ENCODE results near the gene CYP8B1. TPM values are rescaled to one million over a fixed set of nuclear protein-coding genes. Genes with fewer than 3 reads are reported as not detected.

The CYP8B1 gene
- total and polyA plus RNA-seq, 2 experiments from 2014 or later = not detected

- TF ChIP-seq ZNF462 (CRISPR knock-in tag; IDR thresholded peaks at IDR 0.05) (no peak), POLR2AphosphoS5 (IDR thresholded peaks at IDR 0.05; ENCODE audit: low read depth) (no peak)
Observed at GRCh38 chr3:42874749-42875148, 930 bp downstream of the CYP8B1 start (continued).

- Histone ChIP-seq H3K4me3 (no peak overlapping the region), H3K9me2 (ENCODE audit: insufficient read depth) (0 out of 2 replicates have a peak, but pooled peaks cover 1% of the 10 kb centered on the region), H3K36me3 (ENCODE audit: insufficient read depth) (no peaks in the 10 kb centered on the region), H3F3A (replicated peaks; ENCODE audit: low read depth) (no peaks in the 10 kb centered on the region), H3K79me2 (replicated peaks; ENCODE audit: insufficient read depth) (no peaks in the 10 kb centered on the region), H4K20me1 (replicated peaks; ENCODE audit: insufficient read depth) (no peaks in the 10 kb centered on the region), H3K4me1 (ENCODE audit: insufficient read depth) (no peaks in the 10 kb centered on the region), H3K27ac (ENCODE audit: low read depth) (no peak overlapping the region), H2AFZ (no peak overlapping the region), H3K27me3 (ENCODE audit: insufficient read depth) (no peaks in the 10 kb centered on the region), H3K4me2 (no peak overlapping the region)
- Mint-ChIP-seq H3K4me3 (no peak overlapping the region), H3K27me3 (ENCODE audit: insufficient read depth, low read depth, poor library complexity) (peaks cover 9% of the 10 kb centered on the region), H3K27ac (no peak overlapping the region), H3K36me3 (ENCODE audit: low read depth) (no peaks in the 10 kb centered on the region), H3K9me3 (no peaks in the 10 kb centered on the region), H3K4me1 (no peaks in the 10 kb centered on the region)
- TF ChIP-seq NANOG (IDR thresholded peaks at IDR 0.05; ENCODE audit: borderline replicate concordance) = no peak
- no peak for TF ChIP-seq CREB1 (CRISPR knock-in tag; IDR thresholded peaks at IDR 0.05; ENCODE audit: low read depth)
- TF ChIP-seq CTCF (conservative IDR thresholded peaks at IDR 0.05; ENCODE audit: low read depth in 2 of 2) = no peak
- TF ChIP-seq ZNF462 (CRISPR knock-in tag; IDR thresholded peaks at IDR 0.05) = no peak
- DNase-seq (ENCODE audit: low spot score) (no peak), ATAC-seq (no peak)
Observed at GRCh38 chr3:42873221-42873982, 2.3 kb downstream of the CYP8B1 start.

All from GM23338 (cell line).